Astrocyte of the spinal cord (primary cell): Measurements from ENCODE around the gene GPR52.
A peak's percentile ranks its signal among the peaks of the same experiment; 100 is the strongest.
"Not testable (repeated sequence)": the region's sequence is repeated elsewhere in the genome, so short reads cannot be mapped to it uniquely, and the experiment has no call there.

ENCODE experiments used
- DNase-seq: peaks from one replicate; pipeline ENCODE4 v3.0.0; 2011; ENCODE audit warnings: low read depth, low spot score
- H3K4me3 ChIP-seq: 2 replicates; pipeline ENCODE4 v1.5.1; 2011; ENCODE audit warnings: low read depth, mild to moderate bottlenecking, low read length, moderate library complexity
- in situ Hi-C: cut with HindIII; loops from 2 replicates; pipeline ENCODE4 v1.10.0; 2017; ENCODE audit warnings: low sequenced_read_pairs
- TF ChIP-seq, protein P1 (sequence below): IDR thresholded peaks from 2 replicates; pipeline ENCODE4 v1.5.1; 2012; ENCODE audit warnings: low read depth, mild to moderate bottlenecking, low read length, inconsistent platforms

GPR52 gene

DNA sequence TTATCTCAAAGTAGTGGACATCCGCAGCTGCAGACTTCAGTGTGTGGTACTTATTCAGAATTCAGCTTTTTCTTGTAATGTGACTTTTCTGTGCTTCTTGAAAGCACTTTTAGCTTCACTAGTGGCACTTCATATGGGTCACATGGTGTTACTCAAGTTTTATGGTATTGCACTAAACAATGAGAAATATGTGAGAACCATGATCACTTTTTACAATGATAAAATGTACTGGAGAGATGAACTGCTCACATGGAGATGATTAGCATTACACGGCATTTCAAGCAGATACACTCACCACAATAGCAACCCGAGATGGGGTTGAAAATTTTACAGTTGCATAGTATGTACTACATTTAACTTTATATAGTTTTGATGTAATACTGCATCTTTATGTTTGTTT lies 40.1 kb upstream of the GPR52 start:
- in situ Hi-C loops: no loop called here

DNA sequence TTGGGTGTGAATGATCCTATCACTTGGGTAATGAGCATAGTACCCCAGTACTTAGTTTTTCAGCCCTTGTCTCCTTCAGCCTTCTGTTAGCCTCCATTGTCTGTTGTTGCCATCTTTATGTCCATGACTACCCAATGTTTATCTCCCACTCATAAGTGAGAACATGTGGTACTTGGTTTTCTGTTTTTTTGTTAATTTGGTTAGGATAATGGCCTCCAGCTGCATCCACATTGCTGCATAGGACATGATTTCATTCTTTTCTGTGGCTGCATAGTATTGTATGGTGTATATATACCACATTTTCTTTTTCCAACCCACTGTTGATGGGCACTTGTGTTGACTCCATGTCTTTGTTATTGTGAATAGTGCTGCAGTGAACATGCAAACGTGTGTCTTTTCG lies 39.6 kb upstream of the GPR52 start:
- TF ChIP-seq, protein P1, sequence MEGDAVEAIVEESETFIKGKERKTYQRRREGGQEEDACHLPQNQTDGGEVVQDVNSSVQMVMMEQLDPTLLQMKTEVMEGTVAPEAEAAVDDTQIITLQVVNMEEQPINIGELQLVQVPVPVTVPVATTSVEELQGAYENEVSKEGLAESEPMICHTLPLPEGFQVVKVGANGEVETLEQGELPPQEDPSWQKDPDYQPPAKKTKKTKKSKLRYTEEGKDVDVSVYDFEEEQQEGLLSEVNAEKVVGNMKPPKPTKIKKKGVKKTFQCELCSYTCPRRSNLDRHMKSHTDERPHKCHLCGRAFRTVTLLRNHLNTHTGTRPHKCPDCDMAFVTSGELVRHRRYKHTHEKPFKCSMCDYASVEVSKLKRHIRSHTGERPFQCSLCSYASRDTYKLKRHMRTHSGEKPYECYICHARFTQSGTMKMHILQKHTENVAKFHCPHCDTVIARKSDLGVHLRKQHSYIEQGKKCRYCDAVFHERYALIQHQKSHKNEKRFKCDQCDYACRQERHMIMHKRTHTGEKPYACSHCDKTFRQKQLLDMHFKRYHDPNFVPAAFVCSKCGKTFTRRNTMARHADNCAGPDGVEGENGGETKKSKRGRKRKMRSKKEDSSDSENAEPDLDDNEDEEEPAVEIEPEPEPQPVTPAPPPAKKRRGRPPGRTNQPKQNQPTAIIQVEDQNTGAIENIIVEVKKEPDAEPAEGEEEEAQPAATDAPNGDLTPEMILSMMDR: no peak
- in situ Hi-C loops: no loop called here
- H3K4me3 ChIP-seq: no peak overlapping the region
- DNase-seq: no peak

More for the DNA sequence above, 40.1 kb upstream of the GPR52 start:
- no peak for DNase-seq
- TF ChIP-seq, protein P1: no peak
- no peak overlapping the region for H3K4me3 ChIP-seq

DNA sequence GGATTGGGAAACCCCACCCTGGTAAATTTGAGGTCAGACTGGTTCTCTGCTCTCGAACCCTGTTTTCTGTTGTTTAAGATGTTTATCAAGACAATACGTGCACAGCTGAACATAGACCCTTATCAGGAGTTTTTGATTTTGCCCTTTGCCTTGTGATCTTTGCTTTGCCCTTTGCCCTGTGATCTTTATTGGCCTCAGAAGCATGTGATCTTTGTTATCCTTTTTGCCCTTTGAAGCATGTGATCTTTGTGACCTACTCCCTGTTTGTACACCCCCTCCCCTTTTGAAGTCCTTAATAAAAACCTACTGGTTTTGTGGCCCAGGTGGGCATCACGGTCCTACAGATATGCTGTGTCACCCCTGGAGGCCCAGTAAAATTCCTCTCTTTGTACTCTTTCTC lies 38.0 kb upstream of the GPR52 start:
- DNase-seq, in situ Hi-C loops, H3K4me3 ChIP-seq: not testable (repeated sequence)

DNA sequence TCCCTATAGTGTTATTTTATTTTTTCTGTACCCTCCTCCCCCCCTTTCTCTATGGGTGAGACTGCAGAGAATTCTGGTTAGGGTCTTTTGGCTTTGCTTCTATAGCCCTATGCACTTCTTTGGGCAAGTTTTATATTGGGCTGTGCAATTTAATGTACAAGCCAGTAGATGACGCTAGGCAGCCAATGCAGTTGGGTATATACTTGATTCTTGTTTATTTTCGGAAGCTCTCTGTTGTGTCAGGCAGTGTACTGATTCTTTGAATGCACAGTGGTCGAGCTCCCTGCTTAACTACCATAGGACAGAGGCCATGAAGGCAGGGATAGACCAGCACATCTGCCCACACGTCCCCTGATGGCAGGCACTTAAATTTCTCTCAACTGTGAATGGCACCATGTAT lies 34.1 kb upstream of the GPR52 start:
- TF ChIP-seq, protein P1: peak; percentile 22
- no peak for DNase-seq
- H3K4me3 ChIP-seq: no peak overlapping the region
- in situ Hi-C loops: no loop called here

DNA sequence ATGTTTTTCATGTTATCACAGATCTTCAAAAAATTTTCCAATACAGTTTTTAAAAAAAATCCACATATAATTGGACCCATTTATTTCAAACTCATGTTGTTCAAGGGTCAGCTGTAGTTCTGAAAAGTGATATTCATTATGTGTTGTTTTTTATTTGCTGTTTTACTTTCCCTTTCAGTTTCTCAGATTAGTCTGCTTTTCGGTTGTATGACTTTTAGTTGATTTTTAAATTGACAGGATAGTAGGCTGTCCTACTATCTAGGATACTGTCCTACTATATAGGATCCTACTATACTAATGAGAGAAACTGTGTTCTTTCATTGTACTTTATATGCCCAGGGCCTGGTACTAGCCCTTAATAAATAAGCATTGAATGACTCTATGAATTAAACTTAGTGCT lies 33.6 kb upstream of the GPR52 start:
- in situ Hi-C loops: no loop called here
- no peak overlapping the region for H3K4me3 ChIP-seq
- no peak for DNase-seq
- TF ChIP-seq, protein P1: no peak

DNA sequence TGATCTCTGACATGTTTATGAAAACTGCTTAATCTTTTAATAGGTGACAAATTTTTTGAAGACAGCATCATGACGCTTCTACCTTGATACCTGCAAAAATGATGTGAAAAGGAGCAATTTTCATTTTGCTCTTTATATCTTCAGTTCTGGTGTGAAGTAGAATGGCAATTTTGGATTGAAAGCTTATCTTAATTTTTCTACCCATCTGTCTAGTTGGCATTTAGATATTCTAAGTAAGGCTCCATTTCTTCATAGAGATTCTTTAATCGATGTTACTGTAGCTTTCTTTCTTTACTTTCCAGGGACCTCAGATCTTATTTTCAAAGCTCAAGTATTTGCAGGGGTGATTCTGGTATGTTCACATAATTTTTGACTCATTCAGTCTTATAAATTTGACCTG lies 32.3 kb upstream of the GPR52 start:
- in situ Hi-C loops: no loop called here
- TF ChIP-seq, protein P1: no peak
- DNase-seq: no peak

DNA sequence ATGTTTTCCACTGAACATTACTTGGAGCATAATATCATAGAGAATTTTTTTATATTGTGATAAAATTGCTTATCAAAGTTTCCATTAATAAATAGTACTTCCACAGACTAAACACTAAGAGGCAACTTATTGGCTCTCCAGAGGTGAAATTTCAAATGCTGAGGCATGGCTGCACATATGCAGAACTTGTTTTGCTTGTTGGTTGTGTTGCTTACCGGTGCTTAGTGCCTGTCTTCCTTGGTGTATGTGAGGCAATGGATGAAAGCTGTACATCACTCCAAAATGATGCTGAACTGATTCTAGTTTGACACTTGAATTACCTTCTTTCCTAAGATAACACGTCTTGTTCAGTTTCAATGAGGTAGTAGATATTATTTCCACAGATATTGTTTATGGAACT lies 29.8 kb upstream of the GPR52 start:
- TF ChIP-seq, protein P1: no peak
- in situ Hi-C loops: no loop called here
- no peak for DNase-seq

More for the DNA sequence above, 32.3 kb upstream of the GPR52 start:
- no peak overlapping the region for H3K4me3 ChIP-seq

More for the DNA sequence above, 29.8 kb upstream of the GPR52 start:
- H3K4me3 ChIP-seq: no peak overlapping the region
